LNCAP (cell line): ENCODE results near the gene TMEM125.

ENCODE experiments used
- TF ChIP-seq, protein P1 (sequence below): fragments of 450-650 bp; IDR thresholded peaks from 2 replicates; pipeline ENCODE4 v1.5.1; 2017; ENCODE audit warnings: mild to moderate bottlenecking

The TMEM125 gene

DNA sequence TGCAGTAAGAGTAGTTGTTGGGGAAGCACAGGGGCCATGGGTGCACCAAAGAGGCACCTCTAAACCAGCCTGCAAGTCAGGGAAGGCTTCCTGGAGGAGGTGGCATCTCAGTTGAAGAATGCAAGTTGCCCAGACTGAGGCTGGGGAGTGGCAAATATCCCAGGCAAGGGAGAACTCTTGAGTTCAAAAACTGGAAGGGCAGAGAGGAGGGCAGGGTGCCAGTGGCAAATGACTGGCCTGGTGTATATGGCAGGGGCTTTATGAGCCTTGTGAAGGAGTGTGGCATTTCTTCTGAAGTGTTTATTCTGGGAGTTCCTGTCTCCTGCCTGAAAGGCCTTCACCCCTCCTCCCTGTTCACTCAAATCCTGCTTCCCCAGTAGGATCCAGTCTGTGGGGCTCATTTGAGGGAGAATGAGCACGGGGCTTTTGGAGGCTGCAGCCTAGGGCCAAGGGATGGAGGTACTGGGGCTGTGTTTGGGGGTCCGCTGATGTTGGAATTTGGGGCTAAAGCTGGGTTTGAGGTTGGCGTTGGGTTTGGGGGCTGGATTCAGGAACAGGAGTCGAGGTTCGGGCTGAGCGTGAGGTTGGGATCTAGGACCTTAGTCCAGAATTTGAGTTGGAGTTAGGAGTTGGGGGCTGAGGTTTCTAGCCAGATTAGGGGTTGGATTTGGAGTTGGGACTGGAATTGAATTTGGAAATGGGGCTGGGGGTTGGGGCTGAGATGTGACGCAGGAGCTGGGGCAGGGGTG, at the start of gene TMEM125:
Gene TMEM125 (plus strand): TSS at position 357 of the 749 bp plus-strand sequence. CDS start 2,740 bp downstream, outside the sequence.
- TF ChIP-seq, protein P1, sequence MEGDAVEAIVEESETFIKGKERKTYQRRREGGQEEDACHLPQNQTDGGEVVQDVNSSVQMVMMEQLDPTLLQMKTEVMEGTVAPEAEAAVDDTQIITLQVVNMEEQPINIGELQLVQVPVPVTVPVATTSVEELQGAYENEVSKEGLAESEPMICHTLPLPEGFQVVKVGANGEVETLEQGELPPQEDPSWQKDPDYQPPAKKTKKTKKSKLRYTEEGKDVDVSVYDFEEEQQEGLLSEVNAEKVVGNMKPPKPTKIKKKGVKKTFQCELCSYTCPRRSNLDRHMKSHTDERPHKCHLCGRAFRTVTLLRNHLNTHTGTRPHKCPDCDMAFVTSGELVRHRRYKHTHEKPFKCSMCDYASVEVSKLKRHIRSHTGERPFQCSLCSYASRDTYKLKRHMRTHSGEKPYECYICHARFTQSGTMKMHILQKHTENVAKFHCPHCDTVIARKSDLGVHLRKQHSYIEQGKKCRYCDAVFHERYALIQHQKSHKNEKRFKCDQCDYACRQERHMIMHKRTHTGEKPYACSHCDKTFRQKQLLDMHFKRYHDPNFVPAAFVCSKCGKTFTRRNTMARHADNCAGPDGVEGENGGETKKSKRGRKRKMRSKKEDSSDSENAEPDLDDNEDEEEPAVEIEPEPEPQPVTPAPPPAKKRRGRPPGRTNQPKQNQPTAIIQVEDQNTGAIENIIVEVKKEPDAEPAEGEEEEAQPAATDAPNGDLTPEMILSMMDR = no peak

DNA sequence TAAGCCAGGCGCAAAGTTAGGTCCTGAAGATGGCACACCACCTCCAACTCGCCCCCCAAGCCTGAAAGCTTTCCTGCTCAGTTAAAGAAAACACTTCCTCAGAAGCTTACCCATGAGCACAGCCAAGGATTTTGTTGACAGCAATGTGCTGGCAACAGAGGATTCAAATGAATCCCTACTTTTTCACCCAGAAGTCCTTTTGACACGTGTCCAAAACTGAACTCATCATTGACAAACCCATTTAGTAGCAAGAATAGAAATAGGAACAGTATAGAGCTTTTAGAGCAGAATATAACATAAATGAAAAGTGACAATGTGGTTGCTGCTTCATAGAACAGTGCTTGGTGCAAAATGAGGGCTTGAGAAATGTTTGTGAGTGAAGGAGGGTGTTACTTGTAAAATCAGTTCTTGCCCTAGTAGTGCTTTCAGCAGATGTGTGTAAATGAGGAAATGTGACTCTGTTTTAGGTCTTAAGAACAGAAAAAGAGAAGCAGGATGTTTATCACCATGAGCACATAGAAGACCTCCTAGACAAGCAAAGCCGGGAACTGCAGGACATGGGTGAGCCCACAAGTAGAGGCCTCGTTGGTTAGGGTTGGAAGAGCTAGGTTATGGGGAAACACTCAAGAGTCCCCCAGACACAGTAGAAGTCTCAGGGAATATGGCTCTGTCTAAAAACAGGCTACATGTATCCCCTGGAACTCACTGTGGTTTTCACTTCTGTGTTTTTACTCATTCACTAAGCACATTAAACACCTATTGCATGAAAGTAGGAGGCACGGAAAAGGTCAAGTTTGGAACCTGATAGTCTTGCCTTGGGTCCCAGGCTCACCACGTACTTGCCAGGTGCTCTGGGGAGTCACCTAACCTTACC, 48.6 kb upstream of the TMEM125 start:
- TF ChIP-seq, protein P1 = no peak

DNA sequence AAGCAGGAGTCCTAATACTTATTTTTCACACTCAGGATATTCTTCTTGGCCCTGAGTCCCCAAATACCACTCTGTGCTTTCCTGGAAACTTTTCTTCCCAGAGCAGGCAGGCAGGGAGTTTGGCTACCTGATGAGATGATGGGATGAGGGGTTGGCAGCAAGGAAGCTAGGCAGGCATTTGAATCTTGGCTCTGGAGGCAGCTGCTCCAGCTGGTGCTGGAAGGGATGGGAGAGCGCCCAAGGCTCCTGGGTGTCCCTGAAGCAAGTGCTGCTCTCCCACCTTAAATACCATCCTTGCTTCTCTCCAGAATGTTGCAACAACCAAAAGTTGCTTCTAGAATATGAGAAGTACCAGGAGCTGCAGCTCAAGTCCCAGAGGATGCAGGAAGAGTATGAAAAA, 48.0 kb upstream of the TMEM125 start:
- TF ChIP-seq, protein P1 = no peak

DNA sequence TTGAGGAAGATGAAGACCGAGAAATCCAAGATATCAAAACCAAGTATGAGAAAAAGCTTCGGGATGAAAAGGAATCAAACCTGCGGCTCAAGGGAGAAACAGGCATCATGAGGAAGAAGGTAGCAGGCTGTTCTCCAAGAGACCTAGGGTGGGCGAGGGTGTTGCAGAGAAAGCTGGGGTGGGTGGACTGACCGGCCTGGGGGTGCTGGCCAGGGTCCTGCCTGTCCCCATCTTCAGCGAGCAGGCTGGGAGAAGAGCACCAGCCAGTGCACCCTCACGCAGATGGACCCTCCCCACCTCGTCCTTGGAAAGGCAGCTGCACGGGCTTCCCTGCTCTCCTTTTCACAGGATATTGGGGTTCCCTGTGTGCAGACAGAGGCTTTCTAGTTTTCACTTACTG, 46.9 kb upstream of the TMEM125 start:
- TF ChIP-seq, protein P1 = no peak

DNA sequence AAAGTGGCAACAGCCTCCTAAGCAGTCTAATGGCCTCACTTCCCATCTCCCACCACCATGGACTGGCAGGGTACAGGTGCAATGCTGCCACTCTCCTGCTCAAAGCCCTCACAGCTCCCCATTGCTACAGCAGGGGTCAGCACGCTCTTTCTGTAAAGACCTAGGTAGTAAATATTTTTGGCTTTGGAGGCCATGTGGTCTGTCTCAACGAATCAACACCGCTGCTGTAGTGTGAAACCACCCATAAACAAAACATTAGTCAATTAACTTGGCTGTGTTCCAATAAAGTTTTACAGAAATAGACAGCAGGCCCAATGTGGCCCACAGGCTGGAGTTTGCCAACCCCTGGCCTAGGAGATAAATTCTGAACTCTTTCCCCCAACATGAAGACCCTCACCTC, 44.6 kb upstream of the TMEM125 start:
- TF ChIP-seq, protein P1 = no peak

DNA sequence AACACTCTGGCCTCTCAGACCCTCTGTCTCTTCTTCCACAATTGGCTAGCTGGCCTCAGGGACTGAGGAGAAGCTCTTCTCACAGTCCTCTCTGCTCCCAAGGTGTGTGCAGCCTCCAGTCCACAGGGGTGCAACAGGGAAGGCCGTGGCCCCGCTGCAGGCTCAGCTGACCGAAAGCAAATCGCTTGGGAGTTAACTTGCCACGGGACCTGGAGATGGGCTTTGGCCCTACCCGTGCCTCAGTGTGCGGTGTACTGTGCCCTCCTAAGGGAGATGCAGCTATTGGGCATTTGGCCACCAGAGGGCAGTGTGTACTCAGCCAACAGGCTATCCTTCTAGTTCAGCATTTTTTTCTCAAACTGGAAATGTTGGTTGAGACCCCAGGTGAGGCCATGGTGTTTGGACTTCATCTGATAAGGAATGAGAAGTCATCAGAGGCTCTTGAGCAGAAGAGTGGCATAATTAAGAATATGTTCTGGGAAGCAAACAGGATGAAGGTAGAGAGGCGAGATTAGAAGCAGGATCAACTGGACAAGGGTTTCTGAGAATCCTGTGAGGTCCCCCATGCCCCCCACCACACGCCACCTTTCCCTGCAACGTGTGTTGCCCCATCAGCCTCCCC, 42.5 kb upstream of the TMEM125 start:
- TF ChIP-seq, protein P1 = peak; percentile 95
